Neural cell (in vitro differentiated cells): ENCODE results near the gene DSCAML1. TPM values are rescaled to one million over a fixed set of nuclear protein-coding genes. Genes with fewer than 3 reads are reported as not detected.

Experiments used
- H2AFZ ChIP-seq: fragments of 200-600, 300-800 bp; sonication (generic), shearing (Covaris generic); 2 replicates; pipeline ENCODE4 v1.6.0; 2014; ENCODE audit warnings: low read depth, mild to moderate bottlenecking, antibody characterized with exemption, low read length, moderate library complexity
- H3F3A ChIP-seq: fragments of 200-600 bp; shearing (Covaris generic); 2 replicates; pipeline ENCODE4 v1.6.1; 2016; ENCODE audit warnings: mild to moderate bottlenecking, moderate library complexity, mixed read lengths, antibody characterized with exemption, low read length; ENCODE audit not compliant: insufficient read depth, poor library complexity, severe bottlenecking
- H3K27ac ChIP-seq: fragments of 200-600, 300-800 bp; sonication (generic), shearing (Covaris generic); 2 replicates; pipeline ENCODE4 v1.5.1; 2014; ENCODE audit warnings: mild to moderate bottlenecking, low read length, moderate library complexity
- H3K27me3 ChIP-seq: fragments of 300-800, 200-600 bp; sonication (generic), shearing (Covaris generic); 2 replicates; pipeline ENCODE4 v1.6.0; 2014; ENCODE audit warnings: mild to moderate bottlenecking, low read depth, low read length, moderate library complexity; ENCODE audit not compliant: insufficient read depth
- H3K36me3 ChIP-seq: fragments of 300-800, 200-600 bp; sonication (generic), shearing (Covaris generic); 2 replicates; pipeline ENCODE4 v1.5.1; 2014; ENCODE audit warnings: mild to moderate bottlenecking, antibody characterized with exemption, low read length, moderate library complexity; ENCODE audit not compliant: insufficient read depth
- H3K4me2 ChIP-seq: fragments of 300-800, 200-600 bp; sonication (generic), shearing (Covaris generic); 2 replicates; pipeline ENCODE4 v1.6.0; 2014; ENCODE audit warnings: mild to moderate bottlenecking, low read length
- H3K4me3 ChIP-seq: fragments of 300-800, 200-600 bp; sonication (generic), shearing (Covaris generic); 2 replicates; pipeline ENCODE4 v1.5.1; 2014; ENCODE audit warnings: mild to moderate bottlenecking, low read length, moderate library complexity
- H3K79me2 ChIP-seq: fragments of 200-600 bp; shearing (Covaris generic); replicated peaks from 2 replicates; pipeline ENCODE4 v1.6.0; 2014; ENCODE audit warnings: mild to moderate bottlenecking, low read length, moderate library complexity; ENCODE audit not compliant: insufficient read depth
- H3K9ac ChIP-seq: fragments of 300-800, 200-600 bp; sonication (generic), shearing (Covaris generic); 2 replicates; pipeline ENCODE4 v1.6.1; 2016; ENCODE audit warnings: mild to moderate bottlenecking, low read length, mixed read lengths
- H3K9me2 ChIP-seq: fragments of 200-600 bp; shearing (Covaris generic); 2 replicates; pipeline ENCODE4 v1.6.1; 2016; ENCODE audit warnings: mild to moderate bottlenecking, low read length, mixed read lengths; ENCODE audit not compliant: insufficient read depth
- H3K9me3 ChIP-seq: fragments of 200-600, 300-800 bp; sonication (generic), shearing (Covaris generic); 2 replicates; pipeline ENCODE4 v1.6.1; 2016; ENCODE audit warnings: mild to moderate bottlenecking, mixed run types, low read length, moderate library complexity, mixed read lengths
- H4K20me1 ChIP-seq: fragments of 200-600 bp; shearing (Covaris generic); 2 replicates; pipeline ENCODE4 v1.6.1; 2016; ENCODE audit warnings: mild to moderate bottlenecking, mixed run types; ENCODE audit not compliant: insufficient read depth
- CTCF ChIP-seq: fragments of 450-650 bp; IDR thresholded peaks from 2 replicates; pipeline ENCODE4 v1.5.1; 2014; ENCODE audit warnings: antibody characterized with exemption, mild to moderate bottlenecking, moderate library complexity; ENCODE audit not compliant: poor library complexity, severe bottlenecking
- EP300 ChIP-seq: fragments of 450-650 bp; conservative IDR thresholded peaks from 2 replicates; pipeline ENCODE4 v1.6.1; 2014; ENCODE audit warnings: antibody characterized with exemption, mild to moderate bottlenecking, moderate library complexity; ENCODE audit not compliant: poor library complexity, severe bottlenecking
- EZH2 ChIP-seq: fragments of 200-600, 300-800 bp; shearing (Covaris generic), sonication (generic); IDR thresholded peaks from 2 replicates; pipeline ENCODE4 v1.6.1; 2014; ENCODE audit warnings: antibody characterized with exemption, low read length, borderline replicate concordance, mild to moderate bottlenecking; ENCODE audit not compliant: insufficient read depth, poor library complexity, severe bottlenecking
- MXI1 ChIP-seq: fragments of 450-650 bp; conservative IDR thresholded peaks from 2 replicates; pipeline ENCODE4 v1.6.1; 2014; ENCODE audit warnings: antibody characterized with exemption, mild to moderate bottlenecking; ENCODE audit not compliant: poor library complexity, severe bottlenecking
- POLR2AphosphoS5 ChIP-seq: IDR thresholded peaks from 2 replicates; pipeline ENCODE4 v1.6.1; 2012
- RAD21 ChIP-seq: fragments of 450-650 bp; conservative IDR thresholded peaks from 2 replicates; pipeline ENCODE4 v1.6.1; 2014; ENCODE audit warnings: antibody characterized with exemption, mild to moderate bottlenecking, moderate library complexity
- REST ChIP-seq: IDR thresholded peaks from 2 replicates; pipeline ENCODE4 v1.6.1; 2012; ENCODE audit warnings: borderline replicate concordance
- SMC3 ChIP-seq: fragments of 450-650 bp; conservative IDR thresholded peaks from 2 replicates; pipeline ENCODE4 v1.6.1; 2014; ENCODE audit warnings: antibody characterized with exemption, mild to moderate bottlenecking, moderate library complexity; ENCODE audit not compliant: poor library complexity
- TAF1 ChIP-seq: IDR thresholded peaks from 2 replicates; pipeline ENCODE4 v1.6.1; 2012; ENCODE audit warnings: low read depth
- polyA plus RNA-seq: library from polyadenylated mRNA; depleted of rRNA; stranded (reverse); fragments of >200 nt; gene quantifications from 2 replicates; pipeline ENCODE4 v1.2.3, GENCODE V29; 2014

Gene DSCAML1
- polyA plus RNA-seq, 1 donor from 2014 or later: 1.3 TPM

- Histone ChIP-seq H3K9ac (no peak overlapping the region), H3K9me2 (no peaks in the 10 kb centered on the region), H4K20me1 (no peaks in the 10 kb centered on the region), H3K9me3 (no peaks in the 10 kb centered on the region), H3K4me2 (no peak overlapping the region), H2AFZ (no peak overlapping the region), H3K4me3 (no peak overlapping the region), H3K36me3 (no peaks in the 10 kb centered on the region), H3K79me2 (no peaks in the 10 kb centered on the region), H3K27me3 (no peaks in the 10 kb centered on the region), H3F3A (no peaks in the 10 kb centered on the region), H3K27ac (no peak overlapping the region)
- TF ChIP-seq EP300 (no peak), MXI1 (no peak), SMC3 (no peak), POLR2AphosphoS5 (no peak), RAD21 (no peak), EZH2 (no peak), REST (no peak), CTCF (no peak)
Observed at GRCh38 chr11:117774553-117774952, 22.5 kb downstream of the DSCAML1 start.

- H3K36me3 ChIP-seq: no peaks in the 10 kb centered on the region
Observed at GRCh38 chr11:117772360-117772759, 24.7 kb downstream of the DSCAML1 start.

More at GRCh38 chr11:117772360-117772759, 24.7 kb downstream of the DSCAML1 start:
- no peak overlapping the region for H3K4me2 ChIP-seq
- no peak overlapping the region for H2AFZ ChIP-seq
- H3K27ac ChIP-seq: no peak overlapping the region
- no peaks in the 10 kb centered on the region for H3K9me3 ChIP-seq
- H3K9ac ChIP-seq: no peak overlapping the region
- H4K20me1 ChIP-seq: no peaks in the 10 kb centered on the region
- H3K4me3 ChIP-seq: no peak overlapping the region
- no peaks in the 10 kb centered on the region for H3K27me3 ChIP-seq
- no peaks in the 10 kb centered on the region for H3K79me2 ChIP-seq
- TF ChIP-seq CTCF: no peak
- TF ChIP-seq MXI1: no peak
- no peak for TF ChIP-seq POLR2AphosphoS5
- no peak for TF ChIP-seq SMC3
- no peak for TF ChIP-seq RAD21
- no peak for TF ChIP-seq EZH2
- no peak for TF ChIP-seq EP300
- TF ChIP-seq REST: no peak
- no peak for TF ChIP-seq TAF1
- H3K9me2 ChIP-seq: no peaks in the 10 kb centered on the region
- H3F3A ChIP-seq: no peaks in the 10 kb centered on the region
